ENCODE data around the gene CHST15. TPM values are rescaled to one million over a fixed set of nuclear protein-coding genes. Genes with fewer than 3 reads are reported as not detected.

CHST15 gene
- total and polyA plus RNA-seq, 2 of the 4 experiments (the other 2 are of a cell fraction): 0.14 to 0.18 TPM

DNA sequence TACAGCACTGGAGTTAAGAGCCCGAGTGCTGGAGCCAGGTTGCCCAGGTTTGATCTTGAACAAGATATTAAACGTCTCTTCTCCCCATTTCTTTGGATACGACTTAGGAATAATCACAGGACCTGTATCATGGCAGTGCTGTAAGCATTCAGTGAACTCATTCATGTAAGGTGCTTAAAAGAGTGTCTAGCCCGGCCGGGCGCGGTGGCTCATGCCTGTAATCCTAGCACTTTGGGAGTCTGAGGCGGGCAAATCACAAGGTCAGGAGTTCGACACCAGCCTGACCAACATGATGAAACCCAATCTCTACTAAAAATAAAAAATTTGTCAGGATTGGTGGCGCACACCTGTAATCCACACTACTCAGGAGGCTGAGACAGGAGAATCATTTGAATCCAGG lies 40.8 kb downstream of the CHST15 start:
- Histone ChIP-seq H3K79me1 (ENCODE audit: low read depth in 1 of 2, low read length in 2 of 2) (no peaks in the 10 kb centered on the region), H3K27me3 (ENCODE audit: control insufficient read depth, insufficient read depth, low read length) (no peaks in the 10 kb centered on the region), H2AFZ (replicated peaks; ENCODE audit: low read length, poor library complexity) (no peak overlapping the region), H2AK9ac (replicated peaks; ENCODE audit: low read depth, low read length, poor library complexity) (no peak overlapping the region), H3K18ac (ENCODE audit: low read depth, low read length) (no peak overlapping the region), H4K8ac (ENCODE audit: low read depth in 2 of 2, low read length in 2 of 2) (no peak overlapping the region), H3K9ac (ENCODE audit: low read depth, low read length) (no peak overlapping the region), H2BK20ac (ENCODE audit: low read depth, low read length) (no peak overlapping the region), H4K20me1 (ENCODE audit: insufficient read depth, low read length) (no peaks in the 10 kb centered on the region), H3K23ac (ENCODE audit: low read depth, low read length) (no peak overlapping the region), H3K56ac (ENCODE audit: extremely low read depth, insufficient read depth, low read length) (no peak overlapping the region), H3K36me3 (ENCODE audit: control insufficient read depth, insufficient read depth, low read length) (no peaks in the 10 kb centered on the region), H3K14ac (replicated peaks; ENCODE audit: low read depth, low read length) (no peak overlapping the region), H3K27ac (ENCODE audit: insufficient read depth, low read length) (no peak overlapping the region), H2BK5ac (ENCODE audit: low read depth, low read length, poor library complexity, severe bottlenecking) (no peak overlapping the region), H2BK120ac (ENCODE audit: low read depth, low read length) (no peak overlapping the region), H3K4me1 (ENCODE audit: control insufficient read depth, insufficient read depth, low read length) (no peaks in the 10 kb centered on the region), H2AK5ac (ENCODE audit: low read depth, low read length) (no peak overlapping the region), H3K4me3 (ENCODE audit: insufficient read depth, low read depth, low read length) (no peak overlapping the region), H3K4ac (ENCODE audit: low read depth, low read length) (no peak overlapping the region), H3K9me3 (ENCODE audit: control insufficient read depth, insufficient read depth, low read length) (peaks cover 2% of the 10 kb centered on the region; the same call in 1 of the 2 replicates), H4K91ac (ENCODE audit: insufficient read depth, low read depth, low read length) (no peak overlapping the region), H3K4me2 (ENCODE audit: low read depth, low read length) (no peak overlapping the region), H4K5ac (ENCODE audit: low read depth, low read length) (no peak overlapping the region), H3K9me1 (ENCODE audit: insufficient read depth, low read length) (no peaks in the 10 kb centered on the region), H2BK15ac (ENCODE audit: low read depth, low read length) (no peak overlapping the region)
- DNase-seq (no peak), ATAC-seq (ENCODE audit: low read depth) (no peak)
- CTCF ChIA-PET: no interaction called here
- intact Hi-C loops (cut with micrococcal nuclease) (no loop called here), dilution Hi-C loops (cut with HindIII; ENCODE audit: low sequenced_read_pairs, unreplicated experiment) (no loop called here), in situ Hi-C loops (cut with MboI; ENCODE audit: low sequenced_read_pairs) (no loop called here)
- POLR2A ChIA-PET (ENCODE audit: unreplicated experiment): no interaction called here
- TF ChIP-seq, protein P1, sequence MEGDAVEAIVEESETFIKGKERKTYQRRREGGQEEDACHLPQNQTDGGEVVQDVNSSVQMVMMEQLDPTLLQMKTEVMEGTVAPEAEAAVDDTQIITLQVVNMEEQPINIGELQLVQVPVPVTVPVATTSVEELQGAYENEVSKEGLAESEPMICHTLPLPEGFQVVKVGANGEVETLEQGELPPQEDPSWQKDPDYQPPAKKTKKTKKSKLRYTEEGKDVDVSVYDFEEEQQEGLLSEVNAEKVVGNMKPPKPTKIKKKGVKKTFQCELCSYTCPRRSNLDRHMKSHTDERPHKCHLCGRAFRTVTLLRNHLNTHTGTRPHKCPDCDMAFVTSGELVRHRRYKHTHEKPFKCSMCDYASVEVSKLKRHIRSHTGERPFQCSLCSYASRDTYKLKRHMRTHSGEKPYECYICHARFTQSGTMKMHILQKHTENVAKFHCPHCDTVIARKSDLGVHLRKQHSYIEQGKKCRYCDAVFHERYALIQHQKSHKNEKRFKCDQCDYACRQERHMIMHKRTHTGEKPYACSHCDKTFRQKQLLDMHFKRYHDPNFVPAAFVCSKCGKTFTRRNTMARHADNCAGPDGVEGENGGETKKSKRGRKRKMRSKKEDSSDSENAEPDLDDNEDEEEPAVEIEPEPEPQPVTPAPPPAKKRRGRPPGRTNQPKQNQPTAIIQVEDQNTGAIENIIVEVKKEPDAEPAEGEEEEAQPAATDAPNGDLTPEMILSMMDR (conservative IDR thresholded peaks at IDR 0.05; ENCODE audit: low read depth, low read length): no peak
- no peak for TF ChIP-seq CHD1 (IDR thresholded peaks at IDR 0.05; ENCODE audit: low read depth, low read length)
- TF ChIP-seq CEBPB (IDR thresholded peaks at IDR 0.05; ENCODE audit: low read depth, low read length): no peak
- TF ChIP-seq USF2 (IDR thresholded peaks at IDR 0.05; ENCODE audit: low read depth, low read length): no peak
- no peak for TF ChIP-seq POLR2A (IDR thresholded peaks at IDR 0.05; ENCODE audit: low read depth, low read length)
- no peak for TF ChIP-seq MAFK (IDR thresholded peaks at IDR 0.05; ENCODE audit: low read depth, low read length)
- TF ChIP-seq MXI1 (IDR thresholded peaks at IDR 0.05; ENCODE audit: borderline replicate concordance, low read depth, low read length): no peak
- TF ChIP-seq RCOR1 (IDR thresholded peaks at IDR 0.05; ENCODE audit: insufficient replicate concordance, low read length): no peak
- TF ChIP-seq ELK1 (IDR thresholded peaks at IDR 0.05; ENCODE audit: borderline replicate concordance, low read depth, low read length): no peak
- no peak for TF ChIP-seq MAZ (IDR thresholded peaks at IDR 0.05; ENCODE audit: borderline replicate concordance, low read depth, low read length)
- no peak for TF ChIP-seq NFE2L2 (IDR thresholded peaks at IDR 0.05; ENCODE audit: low read depth, low read length)
- TF ChIP-seq BHLHE40 (IDR thresholded peaks at IDR 0.05; ENCODE audit: low read depth, low read length): no peak
- TF ChIP-seq RFX5 (IDR thresholded peaks at IDR 0.05; ENCODE audit: low read depth, low read length): no peak
- TF ChIP-seq RAD21 (IDR thresholded peaks at IDR 0.05; ENCODE audit: low read length): no peak
- TF ChIP-seq SMC3 (IDR thresholded peaks at IDR 0.05; ENCODE audit: low read depth, low read length): no peak
- no peak for TF ChIP-seq FOS (IDR thresholded peaks at IDR 0.05; ENCODE audit: low read depth, low read length)
- BruUV-seq (replicated peaks): no TSS peak
- WGBS, 2 experiments (ENCODE audit: extremely low coverage in 2 of 2, insufficient read length in 1 of 2): 54% methylated on average over 2 of the region's 10 CpGs; no CpG with 5 or more reads in 1 of the 2 experiments

Measured in IMR-90 (cell line).